ENCODE results near the gene NOL8. TPM values are rescaled to one million over a fixed set of nuclear protein-coding genes. Genes with fewer than 3 reads are reported as not detected.

NOL8 gene
- total RNA-seq = 10 to 100 TPM; 70.0 to 79.9 (median 73.6) TPM

DNA sequence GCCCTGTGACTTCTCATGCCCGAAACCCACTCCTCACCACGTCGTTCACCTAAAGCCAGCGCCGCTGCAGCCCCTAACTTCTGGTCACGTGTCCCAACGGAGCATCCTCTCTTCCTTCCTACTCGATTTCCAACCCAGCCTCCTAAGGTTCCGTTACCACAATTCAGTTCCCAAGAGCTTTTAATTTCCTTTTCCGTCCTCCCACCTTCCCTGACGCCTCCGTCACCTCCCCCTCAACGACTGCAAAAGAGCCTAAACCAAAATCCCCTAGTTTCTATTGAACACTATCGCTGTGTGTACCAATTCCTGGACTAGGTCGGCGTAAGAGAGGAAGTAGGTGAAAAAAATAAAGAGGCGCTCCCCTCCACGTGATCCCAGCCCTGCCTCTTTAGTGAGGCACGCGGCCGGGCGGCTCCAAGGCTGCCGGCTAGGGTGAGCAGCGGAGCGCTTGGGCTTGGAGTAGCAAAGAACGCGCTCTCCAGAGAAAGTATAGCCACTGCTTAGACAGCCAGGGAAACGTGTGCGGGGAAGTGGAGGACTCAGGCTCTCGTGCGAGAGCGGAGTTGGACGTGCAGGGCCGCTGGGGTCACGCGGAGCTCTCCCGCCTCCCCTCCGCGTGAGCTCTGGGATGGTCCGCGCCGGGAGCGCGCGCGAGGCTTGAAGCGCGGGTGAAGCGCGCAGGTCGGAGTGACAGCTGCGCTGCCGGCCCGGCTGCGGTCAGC, at the start of gene NOL8, which contains the start of gene CENPP:
Gene NOL8, minus strand, starts transcription at position 82 of the 722 bp plus-strand sequence. CDS start 1,189 bp downstream, outside the sequence.
Gene CENPP, plus strand, starts transcription at position 685 of the 722 bp plus-strand sequence.
- Mint-ChIP-seq H3K4me1 (ENCODE audit: low read depth) (peaks cover 30% of the 10 kb centered on the region), H3K4me3 (peak within 1 kb of the TSS; percentile 94), H3K36me3 (ENCODE audit: insufficient read depth) (peaks cover 22% of the 10 kb centered on the region), H3K9me3 (no peaks in the 10 kb centered on the region), H3K27me3 (ENCODE audit: low read depth) (no peaks in the 10 kb centered on the region)
- DNase-seq = peak; percentile 70
- ATAC-seq = peak; percentile 93 to 94

DNA sequence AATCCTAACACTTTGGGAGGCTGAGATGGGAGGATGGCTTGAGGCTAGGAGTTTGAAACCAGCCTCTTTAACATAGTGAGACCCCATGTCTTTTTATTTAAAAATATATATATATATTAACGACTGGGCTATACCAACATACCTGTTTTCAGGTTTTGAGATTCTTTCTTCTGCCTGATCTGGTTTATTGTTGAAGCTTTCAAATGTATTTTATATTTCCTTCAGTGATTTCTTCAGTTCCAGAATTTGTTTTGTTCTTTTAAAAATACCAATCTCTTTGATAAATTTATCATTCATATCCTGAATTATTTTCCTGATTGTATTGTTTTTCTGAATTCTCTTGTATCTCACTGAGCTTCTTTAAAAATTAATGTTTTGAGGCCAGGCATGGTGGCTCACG, 48.0 kb upstream of the NOL8 start:
- peaks cover 1% of the 10 kb centered on the region for H3K4me1 Mint-ChIP-seq (ENCODE audit: low read depth)
- no peak for ATAC-seq

DNA sequence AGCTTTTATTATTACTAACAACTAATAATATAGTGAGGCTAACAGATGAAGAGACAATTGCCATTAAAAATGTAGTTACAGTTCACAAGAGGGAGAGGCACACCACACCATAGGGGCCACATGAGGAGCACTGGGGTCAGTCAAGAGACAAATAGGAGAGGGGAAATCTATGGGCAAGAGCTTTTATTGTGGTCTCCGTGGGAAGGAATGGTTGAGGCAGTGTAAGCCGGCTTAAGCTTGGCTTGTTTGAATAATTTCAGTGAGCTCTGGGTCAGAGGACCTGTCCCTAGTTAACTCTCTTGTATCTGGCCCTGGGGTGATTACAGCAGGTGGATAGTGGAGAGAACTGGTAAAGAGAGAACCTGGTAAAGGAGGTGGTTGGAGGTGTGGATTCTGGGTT, 43.9 kb upstream of the NOL8 start:
- peaks cover 18% of the 10 kb centered on the region for H3K9me3 Mint-ChIP-seq
- no peak for ATAC-seq
- no peaks in the 10 kb centered on the region for H3K27me3 Mint-ChIP-seq (ENCODE audit: low read depth)
- H3K36me3 Mint-ChIP-seq (ENCODE audit: insufficient read depth) = peaks cover 10% of the 10 kb centered on the region
- H3K4me1 Mint-ChIP-seq (ENCODE audit: low read depth) = no peaks in the 10 kb centered on the region
- H3K4me3 Mint-ChIP-seq = no peak overlapping the region
- DNase-seq = no peak

More for the DNA sequence above, 48.0 kb upstream of the NOL8 start:
- DNase-seq = no peak
- Mint-ChIP-seq H3K9me3 (peaks cover 31% of the 10 kb centered on the region), H3K36me3 (ENCODE audit: insufficient read depth) (peaks cover 18% of the 10 kb centered on the region), H3K4me3 (no peak overlapping the region), H3K27me3 (ENCODE audit: low read depth) (no peaks in the 10 kb centered on the region)

DNA sequence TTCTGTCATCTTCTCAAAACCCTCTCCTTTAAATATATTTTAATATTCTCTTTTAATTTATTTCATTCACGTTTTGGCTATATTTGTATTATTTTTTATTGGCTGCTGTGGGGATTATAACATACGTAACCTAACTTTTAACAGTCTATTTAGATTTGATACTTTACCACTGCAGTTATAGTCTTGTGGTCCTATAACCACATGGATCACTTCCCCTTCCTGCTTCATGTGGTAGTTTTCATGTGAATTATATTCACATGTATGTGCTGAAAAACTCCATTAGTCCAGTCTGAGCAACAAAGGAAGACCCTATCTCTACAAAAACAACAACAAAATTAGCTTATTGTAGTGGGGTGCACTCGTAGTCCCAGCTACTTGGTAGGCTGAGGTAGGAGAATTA, 34.9 kb upstream of the NOL8 start:
- peaks cover 10% of the 10 kb centered on the region for H3K36me3 Mint-ChIP-seq (ENCODE audit: insufficient read depth)
- ATAC-seq (no peak), DNase-seq (no peak)
- peaks cover 22% of the 10 kb centered on the region for H3K9me3 Mint-ChIP-seq
- no peak overlapping the region for H3K4me3 Mint-ChIP-seq
- H3K4me1 Mint-ChIP-seq (ENCODE audit: low read depth) = no peaks in the 10 kb centered on the region
- no peaks in the 10 kb centered on the region for H3K27me3 Mint-ChIP-seq (ENCODE audit: low read depth)

DNA sequence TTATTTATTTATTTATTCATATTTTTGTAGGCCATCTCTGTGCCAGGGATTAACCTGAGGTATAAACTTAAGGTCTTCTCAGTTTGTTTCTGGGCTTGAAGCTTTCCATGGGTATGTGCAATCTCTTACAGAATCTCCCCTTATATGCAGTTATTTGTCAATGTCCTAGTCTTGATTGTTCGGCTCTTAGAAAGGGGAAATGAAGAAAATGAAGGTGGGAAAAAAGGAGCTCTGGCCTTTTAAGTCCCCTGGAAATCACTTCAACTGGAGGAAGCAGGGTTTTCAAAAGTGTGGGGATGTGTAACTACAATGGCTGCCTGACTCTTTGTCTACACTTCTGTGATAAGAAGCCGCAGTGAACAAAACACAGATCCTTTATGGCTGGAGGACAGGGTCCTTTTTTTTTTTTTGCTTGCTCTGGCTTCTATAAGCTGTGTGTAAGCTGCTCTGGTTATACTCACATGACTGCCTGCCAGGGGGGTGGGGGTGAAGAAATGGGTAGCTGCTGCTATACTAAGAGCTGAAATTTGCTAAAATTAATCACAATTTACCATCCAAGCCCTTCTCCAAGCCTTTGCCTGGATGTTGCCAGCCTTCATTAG, 34.3 kb upstream of the NOL8 start:
- ATAC-seq (no peak), DNase-seq (no peak)
- Mint-ChIP-seq H3K36me3 (ENCODE audit: insufficient read depth) (peaks cover 14% of the 10 kb centered on the region), H3K4me3 (no peak overlapping the region), H3K4me1 (ENCODE audit: low read depth) (no peaks in the 10 kb centered on the region), H3K9me3 (peaks cover 24% of the 10 kb centered on the region), H3K27me3 (ENCODE audit: low read depth) (no peaks in the 10 kb centered on the region)

DNA sequence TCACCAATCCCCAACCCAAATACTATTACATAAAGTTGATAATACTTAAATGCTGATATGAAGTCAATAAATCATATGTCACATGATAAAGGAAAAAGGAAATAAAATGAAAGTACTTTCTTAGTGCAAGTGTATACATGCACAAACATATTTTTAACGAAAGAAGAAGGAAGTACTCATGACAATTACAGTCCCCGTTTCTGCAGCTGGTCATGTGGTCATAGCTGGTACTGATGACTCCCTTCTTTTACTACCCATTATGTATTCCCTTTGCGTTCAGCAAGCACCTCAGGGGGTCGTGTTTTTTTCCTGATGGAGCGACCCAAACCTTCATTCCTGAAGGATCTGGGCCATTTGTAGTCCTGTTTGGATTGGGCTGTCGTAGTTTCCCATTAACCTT, 27.9 kb upstream of the NOL8 start:
- Mint-ChIP-seq H3K27me3 (ENCODE audit: low read depth) (no peaks in the 10 kb centered on the region), H3K9me3 (peaks cover 16% of the 10 kb centered on the region), H3K4me3 (no peak overlapping the region), H3K36me3 (ENCODE audit: insufficient read depth) (peaks cover 16% of the 10 kb centered on the region), H3K4me1 (ENCODE audit: low read depth) (peaks cover 2% of the 10 kb centered on the region)
- no peak for DNase-seq
- ATAC-seq = no peak

DNA sequence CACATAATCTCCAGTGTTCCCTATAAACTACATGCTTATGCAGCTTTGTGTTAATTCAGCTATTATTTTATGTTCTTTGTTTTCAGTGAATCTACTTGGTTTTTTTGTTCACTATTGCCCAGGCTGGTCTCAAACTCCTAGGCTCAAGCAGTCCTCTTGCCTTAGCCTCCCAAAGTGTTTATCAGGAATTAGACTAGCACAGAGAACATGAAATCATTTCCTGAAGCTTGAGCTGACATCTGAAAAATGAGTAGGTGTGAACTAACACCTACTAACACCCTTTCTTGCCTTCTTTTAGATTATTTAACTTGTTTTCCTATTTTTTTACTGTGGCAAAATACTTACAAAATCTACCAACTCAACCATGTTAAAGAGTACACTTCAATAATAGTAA, 25.6 kb upstream of the NOL8 start:
- peaks cover 15% of the 10 kb centered on the region for H3K36me3 Mint-ChIP-seq (ENCODE audit: insufficient read depth)
- H3K9me3 Mint-ChIP-seq = peaks cover 5% of the 10 kb centered on the region
- no peak for ATAC-seq
- H3K4me1 Mint-ChIP-seq (ENCODE audit: low read depth) = peaks cover 2% of the 10 kb centered on the region
- no peaks in the 10 kb centered on the region for H3K27me3 Mint-ChIP-seq (ENCODE audit: low read depth)
- H3K4me3 Mint-ChIP-seq = no peak overlapping the region
- no peak for DNase-seq

DNA sequence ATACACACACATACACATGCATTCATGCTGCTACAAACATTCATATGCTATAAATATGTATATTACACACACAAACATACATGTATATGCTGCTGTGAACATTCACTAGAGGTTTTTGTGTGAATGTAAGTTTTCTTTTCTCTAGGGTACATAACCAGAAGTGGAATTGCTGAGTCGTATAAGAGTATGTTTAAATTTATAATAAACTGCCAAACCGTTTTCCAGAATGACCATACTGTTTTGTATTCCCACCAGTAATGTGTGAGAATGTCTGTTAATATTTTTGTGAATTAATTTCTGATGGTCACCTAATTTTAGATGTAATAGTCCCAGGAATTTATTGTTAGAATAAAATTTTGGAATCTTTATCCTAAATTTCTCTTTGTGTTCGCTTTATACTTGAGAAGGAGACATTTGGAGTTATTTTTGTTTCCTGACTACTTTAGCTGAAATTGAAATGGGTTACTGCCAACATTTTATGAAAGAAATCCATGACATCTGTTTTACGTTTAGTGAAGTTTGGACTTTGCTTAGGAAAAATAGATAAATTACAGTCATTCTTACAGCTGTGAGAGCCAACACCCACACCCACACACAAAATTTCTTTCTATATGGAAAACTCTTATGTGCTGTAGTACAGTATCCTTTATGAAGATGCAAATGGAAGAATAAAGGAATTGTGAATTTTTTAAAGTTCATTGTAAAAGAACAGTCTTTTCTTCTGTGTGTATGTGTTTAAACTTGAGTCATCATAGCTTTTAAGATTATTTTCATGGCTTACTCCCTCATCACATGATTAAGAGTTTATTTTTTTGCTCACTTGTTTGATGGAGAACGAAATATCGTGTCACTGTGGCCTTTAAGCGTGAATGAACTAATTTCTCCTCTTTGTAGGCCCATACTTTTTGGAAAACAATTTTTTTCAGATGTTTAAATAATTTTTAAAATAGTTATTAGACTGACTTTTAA, 24.9 kb upstream of the NOL8 start:
- H3K4me3 Mint-ChIP-seq = no peak overlapping the region
- peaks cover 15% of the 10 kb centered on the region for H3K36me3 Mint-ChIP-seq (ENCODE audit: insufficient read depth)
- H3K9me3 Mint-ChIP-seq = peaks cover 5% of the 10 kb centered on the region
- DNase-seq (no peak), ATAC-seq (no peak)
- peaks cover 2% of the 10 kb centered on the region for H3K4me1 Mint-ChIP-seq (ENCODE audit: low read depth)
- H3K27me3 Mint-ChIP-seq (ENCODE audit: low read depth) = no peaks in the 10 kb centered on the region

DNA sequence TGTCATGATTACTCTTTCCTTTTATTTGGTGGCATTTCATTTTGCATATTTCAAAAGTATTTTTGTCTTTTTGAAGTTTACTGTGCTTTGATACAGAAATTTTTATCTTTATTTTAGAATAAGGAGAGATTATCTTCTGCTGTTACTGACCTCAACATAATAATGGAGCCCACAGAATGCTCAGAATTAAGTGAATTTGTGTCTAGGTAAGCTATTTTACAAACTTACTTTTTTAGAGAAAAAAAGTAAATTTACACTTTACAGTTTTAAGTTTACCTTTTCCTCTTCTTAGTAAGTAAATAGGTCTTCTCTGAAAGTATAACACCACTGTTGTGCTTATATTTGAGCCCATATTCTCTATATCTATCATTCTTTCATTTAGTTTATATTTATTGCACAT, 20.4 kb upstream of the NOL8 start:
- Mint-ChIP-seq H3K4me3 (no peak overlapping the region), H3K9me3 (no peaks in the 10 kb centered on the region), H3K27me3 (ENCODE audit: low read depth) (no peaks in the 10 kb centered on the region), H3K36me3 (ENCODE audit: insufficient read depth) (peaks cover 15% of the 10 kb centered on the region), H3K4me1 (ENCODE audit: low read depth) (peaks cover under 1% of the 10 kb centered on the region)
- ATAC-seq (no peak), DNase-seq (no peak)

DNA sequence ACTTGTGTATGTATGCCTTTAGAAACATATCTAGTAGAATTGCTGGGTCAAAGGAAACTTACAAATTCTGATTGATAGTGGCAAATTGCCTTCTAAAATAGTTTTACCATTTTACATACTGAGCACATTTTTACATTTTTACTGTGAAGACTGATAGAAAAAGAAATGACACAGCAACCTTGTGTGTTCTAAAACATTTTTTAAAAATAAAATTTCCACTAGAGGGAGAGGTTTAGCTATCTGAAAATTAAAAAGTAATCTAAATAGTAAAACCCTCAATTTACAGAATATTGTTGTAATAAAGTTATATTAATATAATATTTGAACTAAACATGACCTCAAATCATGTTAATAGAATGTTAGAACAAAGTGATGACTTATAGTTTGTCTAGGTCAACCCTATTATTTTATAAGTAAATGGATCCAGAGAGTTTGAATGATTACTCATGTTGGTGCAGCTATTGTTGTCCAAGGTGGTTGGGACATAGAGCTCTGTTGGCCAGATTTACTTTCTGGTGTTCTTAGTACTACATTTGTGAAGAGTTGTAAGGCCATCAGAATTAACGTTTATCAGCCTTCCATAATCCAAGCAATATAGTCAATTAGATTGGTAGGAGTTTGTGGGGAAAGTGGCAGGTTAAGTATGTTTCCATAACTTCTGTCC, 17.8 kb upstream of the NOL8 start:
- ATAC-seq (no peak), DNase-seq (no peak)

DNA sequence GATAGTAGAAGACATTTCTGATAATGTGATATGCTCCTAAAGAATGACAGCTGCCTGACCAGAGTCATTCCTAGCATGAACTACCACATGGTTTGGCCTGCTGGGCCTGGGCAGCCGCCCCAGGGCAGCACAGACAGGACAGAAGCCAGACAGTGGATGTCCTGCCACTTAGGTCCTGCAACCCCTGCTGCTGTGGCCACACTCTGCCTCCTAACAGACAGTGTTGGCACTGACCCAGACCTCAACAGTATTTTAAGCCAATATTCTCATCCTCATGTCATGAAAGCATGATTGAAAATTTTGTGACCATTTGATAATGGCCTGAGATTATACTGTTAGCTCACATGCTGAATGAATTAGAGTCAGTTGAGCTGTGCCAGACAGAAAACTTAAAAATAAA, 16.4 kb upstream of the NOL8 start:
- Mint-ChIP-seq H3K9me3 (no peaks in the 10 kb centered on the region), H3K4me1 (ENCODE audit: low read depth) (no peaks in the 10 kb centered on the region), H3K27me3 (ENCODE audit: low read depth) (no peaks in the 10 kb centered on the region), H3K4me3 (no peak overlapping the region), H3K36me3 (ENCODE audit: insufficient read depth) (peaks cover 20% of the 10 kb centered on the region)
- ATAC-seq (no peak), DNase-seq (no peak)

More for the DNA sequence above, 17.8 kb upstream of the NOL8 start:
- Mint-ChIP-seq H3K4me3 (no peak overlapping the region), H3K9me3 (no peaks in the 10 kb centered on the region), H3K36me3 (ENCODE audit: insufficient read depth) (peaks cover 19% of the 10 kb centered on the region), H3K4me1 (ENCODE audit: low read depth) (no peaks in the 10 kb centered on the region), H3K27me3 (ENCODE audit: low read depth) (no peaks in the 10 kb centered on the region)

DNA sequence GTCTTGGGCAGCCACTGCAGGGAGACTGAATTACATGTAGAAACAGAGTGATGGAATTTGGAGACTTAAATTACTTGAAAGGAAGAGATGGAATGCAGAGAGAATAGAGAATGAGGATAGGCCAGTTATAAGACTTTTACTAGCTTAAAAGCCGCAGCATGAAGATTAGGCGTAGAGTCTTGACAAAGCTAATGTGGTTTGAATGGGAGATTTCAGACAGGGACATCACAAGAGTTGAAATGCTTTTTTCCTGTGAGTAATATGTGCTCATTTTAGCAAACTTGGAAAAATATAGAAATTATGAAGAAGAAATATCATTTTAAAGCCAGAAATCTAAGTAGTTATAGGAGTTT, 8.1 kb upstream of the NOL8 start:
- ATAC-seq (no peak), DNase-seq (no peak)
- Mint-ChIP-seq H3K9me3 (no peaks in the 10 kb centered on the region), H3K27me3 (ENCODE audit: low read depth) (no peaks in the 10 kb centered on the region), H3K36me3 (ENCODE audit: insufficient read depth) (peaks cover 15% of the 10 kb centered on the region), H3K4me3 (no peak overlapping the region), H3K4me1 (ENCODE audit: low read depth) (no peaks in the 10 kb centered on the region)

DNA sequence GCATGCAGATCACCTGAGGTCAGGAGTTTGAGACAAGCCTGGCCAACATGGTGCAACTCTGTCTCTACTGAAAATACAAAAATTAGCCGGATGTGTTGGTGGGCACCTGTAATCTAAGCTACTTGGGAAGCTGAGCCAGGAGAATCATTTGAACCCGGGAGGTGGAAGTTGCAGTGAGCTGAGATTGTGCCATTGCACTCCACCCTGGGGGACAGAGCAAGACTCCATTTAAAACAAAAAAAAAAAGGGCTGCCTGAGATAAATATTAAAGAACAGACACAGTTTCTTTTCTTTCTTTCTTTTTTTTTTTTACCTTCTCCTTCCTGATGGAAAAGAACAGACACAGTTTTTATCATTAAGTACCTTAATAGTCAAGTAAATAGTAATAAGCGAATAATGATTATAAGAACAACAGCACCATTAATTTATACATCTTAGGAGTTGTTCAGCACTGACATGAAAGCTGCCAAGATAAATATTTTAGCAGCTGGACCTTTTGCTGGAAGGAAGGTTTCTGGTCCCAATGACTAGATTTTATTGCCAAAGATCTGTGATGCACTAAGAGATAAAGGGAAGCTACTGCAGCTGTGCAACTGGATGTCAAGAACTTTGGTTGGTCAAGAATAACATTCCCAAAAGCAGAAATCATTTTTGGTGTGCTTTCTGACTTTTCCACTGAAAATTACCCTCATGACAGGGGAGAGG, 7.6 kb upstream of the NOL8 start:
- ATAC-seq (no peak), DNase-seq (no peak)
- Mint-ChIP-seq H3K4me1 (ENCODE audit: low read depth) (no peaks in the 10 kb centered on the region), H3K36me3 (ENCODE audit: insufficient read depth) (peaks cover 15% of the 10 kb centered on the region), H3K9me3 (no peaks in the 10 kb centered on the region), H3K27me3 (ENCODE audit: low read depth) (no peaks in the 10 kb centered on the region), H3K4me3 (no peak overlapping the region)

Measured in activated T-cell treated with anti-CD3 and anti-CD28 coated beads, Interleukin-2, amount 50 U/mL, for 4 hours (primary cell).